Measurements from ENCODE around the gene SLC17A9.

Gene SLC17A9, protein sequence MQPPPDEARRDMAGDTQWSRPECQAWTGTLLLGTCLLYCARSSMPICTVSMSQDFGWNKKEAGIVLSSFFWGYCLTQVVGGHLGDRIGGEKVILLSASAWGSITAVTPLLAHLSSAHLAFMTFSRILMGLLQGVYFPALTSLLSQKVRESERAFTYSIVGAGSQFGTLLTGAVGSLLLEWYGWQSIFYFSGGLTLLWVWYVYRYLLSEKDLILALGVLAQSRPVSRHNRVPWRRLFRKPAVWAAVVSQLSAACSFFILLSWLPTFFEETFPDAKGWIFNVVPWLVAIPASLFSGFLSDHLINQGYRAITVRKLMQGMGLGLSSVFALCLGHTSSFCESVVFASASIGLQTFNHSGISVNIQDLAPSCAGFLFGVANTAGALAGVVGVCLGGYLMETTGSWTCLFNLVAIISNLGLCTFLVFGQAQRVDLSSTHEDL

DNA sequence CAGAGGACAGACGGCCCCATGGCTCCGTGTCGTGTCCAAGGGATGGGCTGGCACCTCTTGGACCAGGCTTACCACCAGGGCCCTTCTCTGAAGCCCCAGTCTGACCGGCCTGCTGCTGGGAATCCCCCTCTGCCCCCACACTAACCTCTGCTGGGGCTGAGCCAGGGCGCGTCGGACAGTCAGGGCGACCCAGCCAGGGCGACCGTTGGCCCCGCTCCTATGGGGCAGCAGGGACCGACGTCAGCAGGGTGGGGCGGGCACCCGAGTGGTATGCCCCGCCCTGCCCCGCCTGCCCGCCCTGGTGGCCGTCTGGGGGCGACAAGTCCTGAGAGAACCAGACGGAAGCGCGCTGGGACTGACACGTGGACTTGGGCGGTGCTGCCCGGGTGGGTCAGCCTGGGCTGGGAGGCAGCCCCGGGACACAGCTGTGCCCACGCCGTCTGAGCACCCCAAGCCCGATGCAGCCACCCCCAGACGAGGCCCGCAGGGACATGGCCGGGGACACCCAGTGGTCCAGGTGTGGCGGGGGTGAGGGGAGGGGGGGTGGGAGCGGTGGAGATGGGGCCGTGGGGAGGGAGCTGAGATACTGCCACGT, at the start of gene SLC17A9:
SLC17A9 (plus strand) TSS at position 337 of the 595 bp plus-strand sequence; CDS start at position 459, 122 bp downstream.
- FAIRE-seq: no peak

DNA sequence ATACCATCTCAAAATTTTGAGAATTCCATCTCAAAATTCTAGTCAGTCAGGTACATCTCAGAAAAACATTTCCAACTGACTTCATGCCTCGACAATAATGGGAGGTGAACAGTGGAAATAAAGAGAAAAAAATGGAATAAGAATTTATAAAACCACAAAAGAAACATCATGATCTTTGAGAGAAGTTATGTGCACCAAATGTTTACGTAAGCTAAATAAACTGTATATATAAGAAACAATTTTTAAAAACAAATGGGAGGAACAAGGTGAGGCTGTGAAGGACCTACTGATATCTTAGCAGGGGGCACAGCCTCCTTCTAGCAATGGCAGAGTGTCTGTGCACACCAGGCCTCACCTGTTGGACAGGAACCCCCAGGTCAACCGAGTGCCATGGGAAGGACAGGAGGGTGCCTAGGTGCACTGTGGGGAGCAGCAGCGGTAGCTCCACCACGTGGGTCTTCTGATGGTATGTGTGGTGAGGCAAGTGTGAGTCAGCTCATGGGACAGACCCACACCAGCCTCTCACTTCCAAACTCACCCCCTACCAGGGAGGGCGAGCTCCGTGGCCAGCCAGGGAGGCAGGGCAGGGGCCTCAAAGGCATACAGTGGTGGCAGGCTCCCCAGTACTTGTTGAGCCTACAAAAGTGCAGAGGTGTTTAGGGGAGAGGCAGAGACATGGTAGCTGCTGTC, 49.4 kb upstream of the SLC17A9 start:
- FAIRE-seq: no peak

DNA sequence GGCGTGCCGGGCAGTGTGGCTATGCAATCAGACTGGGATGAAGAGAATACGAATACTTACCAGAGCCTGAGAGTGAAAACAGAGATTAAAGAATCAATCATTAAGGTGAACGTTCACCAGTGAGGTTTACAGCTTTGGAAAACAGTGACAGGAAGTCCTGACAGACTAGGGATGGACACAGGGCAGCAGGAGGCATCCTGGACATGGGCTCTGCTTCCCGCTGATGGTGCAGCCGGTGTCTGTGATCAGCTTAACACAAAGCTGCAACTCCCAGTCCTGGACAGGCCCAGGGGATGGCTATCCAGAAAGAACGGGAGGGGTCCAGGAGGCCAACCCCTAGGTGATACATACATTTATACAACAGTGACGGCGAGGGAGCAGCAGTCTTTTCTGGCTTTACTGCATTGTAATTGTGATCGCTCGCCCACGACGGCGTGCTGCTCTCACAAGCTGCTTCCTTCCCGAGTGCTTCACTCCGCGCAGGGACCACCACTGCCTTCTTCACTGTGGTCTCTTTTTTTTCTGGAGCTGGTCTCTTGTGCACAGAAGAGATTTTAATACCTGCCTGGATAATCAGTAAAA, 46.9 kb upstream of the SLC17A9 start:
- FAIRE-seq: no peak

DNA sequence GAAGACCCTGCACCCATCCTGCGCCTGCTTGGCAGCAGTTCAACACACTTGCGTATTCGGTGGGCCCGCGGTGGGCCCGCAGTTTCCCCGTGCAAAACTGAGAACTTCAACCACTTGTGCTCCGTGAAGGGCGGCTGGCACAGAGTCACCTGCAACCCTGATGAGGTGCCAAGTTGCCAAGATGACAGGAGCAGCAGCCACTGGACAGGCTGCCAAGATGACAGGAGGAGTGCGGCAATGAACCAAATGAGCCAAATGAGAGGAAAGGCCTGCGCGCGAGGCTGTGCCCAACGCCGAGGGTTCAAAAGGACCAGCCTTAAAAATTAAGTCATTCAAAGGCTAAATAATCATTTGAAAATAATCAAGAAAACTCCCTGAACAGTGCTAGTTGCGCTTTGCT, 46.3 kb upstream of the SLC17A9 start:
- no peak for FAIRE-seq

DNA sequence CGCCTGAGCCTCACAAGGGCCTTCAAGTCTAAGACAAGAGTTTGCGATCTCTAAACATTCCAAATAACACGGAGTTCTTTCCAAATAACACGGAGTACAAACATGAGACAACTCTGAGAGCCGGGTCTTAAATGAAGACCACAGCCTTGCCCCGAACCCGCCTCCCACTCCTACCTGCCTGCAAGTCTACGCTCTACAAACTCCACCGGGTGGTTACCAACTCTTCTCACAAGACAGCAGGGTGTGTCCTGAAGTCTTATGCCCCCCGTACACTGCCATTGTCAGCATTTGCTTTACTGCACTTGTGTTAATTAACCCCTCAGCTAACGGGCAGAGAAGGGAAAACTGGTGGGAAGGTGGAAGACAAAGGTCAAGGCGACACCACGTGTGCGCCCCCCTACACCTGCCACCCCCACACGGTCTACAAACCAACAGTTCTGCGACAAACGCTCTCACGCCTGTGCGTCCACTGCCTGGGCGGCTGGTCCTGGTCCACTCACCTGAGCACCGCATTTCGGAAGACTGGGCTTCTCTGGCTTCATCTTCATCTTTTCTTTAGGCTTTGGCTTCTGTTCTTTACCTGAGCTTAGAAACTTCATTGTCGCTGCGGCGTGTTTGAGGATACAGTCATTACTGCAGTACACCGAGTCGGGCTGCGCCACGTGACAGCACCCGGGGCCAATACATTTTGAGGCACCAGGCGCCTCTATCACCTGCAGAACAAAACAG, 45.7 kb upstream of the SLC17A9 start:
- no peak for FAIRE-seq

DNA sequence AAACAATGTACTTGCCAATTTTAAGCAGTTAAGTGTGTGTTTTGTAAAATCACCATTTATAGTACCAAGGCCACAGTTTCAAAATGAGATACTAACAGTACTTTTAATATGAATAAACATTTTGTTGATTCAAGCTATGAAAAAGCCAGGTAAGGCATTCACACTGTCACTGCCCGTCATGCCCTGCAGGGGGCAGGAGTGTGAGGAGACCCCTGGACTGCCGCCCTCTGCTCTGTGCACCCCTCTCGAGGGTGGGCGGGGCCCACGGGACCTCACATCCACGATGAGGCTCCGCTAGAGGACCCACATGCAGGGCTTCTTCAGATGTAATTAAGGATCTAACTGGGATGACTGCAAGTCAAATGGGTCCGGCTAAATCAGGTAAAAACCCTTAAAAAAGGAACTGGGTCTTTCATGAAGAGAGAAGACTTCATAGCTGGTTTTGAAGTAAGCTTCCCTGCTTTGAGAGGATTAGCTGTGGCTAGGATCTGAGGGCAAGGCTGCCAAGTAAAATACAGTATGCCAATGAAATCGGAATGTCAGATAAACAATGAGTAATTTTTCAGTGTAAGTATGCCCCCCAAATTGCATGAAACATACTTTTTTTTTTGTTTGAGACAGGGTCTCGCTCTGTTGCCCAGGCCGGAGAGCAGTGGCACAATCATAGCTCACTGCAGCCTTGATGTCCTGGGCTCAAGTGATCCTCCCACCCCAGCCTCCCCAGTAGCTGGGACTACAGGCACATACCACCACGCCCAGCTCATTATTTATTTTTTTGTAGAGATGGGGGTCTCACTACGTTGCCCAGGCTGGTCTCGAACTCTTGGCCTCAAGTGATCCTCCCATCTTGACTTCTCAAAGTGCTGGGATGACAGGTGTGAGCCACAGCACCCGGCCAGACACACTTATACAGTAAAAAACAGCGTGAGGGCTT, 44.9 kb upstream of the SLC17A9 start:
- no peak for FAIRE-seq

DNA sequence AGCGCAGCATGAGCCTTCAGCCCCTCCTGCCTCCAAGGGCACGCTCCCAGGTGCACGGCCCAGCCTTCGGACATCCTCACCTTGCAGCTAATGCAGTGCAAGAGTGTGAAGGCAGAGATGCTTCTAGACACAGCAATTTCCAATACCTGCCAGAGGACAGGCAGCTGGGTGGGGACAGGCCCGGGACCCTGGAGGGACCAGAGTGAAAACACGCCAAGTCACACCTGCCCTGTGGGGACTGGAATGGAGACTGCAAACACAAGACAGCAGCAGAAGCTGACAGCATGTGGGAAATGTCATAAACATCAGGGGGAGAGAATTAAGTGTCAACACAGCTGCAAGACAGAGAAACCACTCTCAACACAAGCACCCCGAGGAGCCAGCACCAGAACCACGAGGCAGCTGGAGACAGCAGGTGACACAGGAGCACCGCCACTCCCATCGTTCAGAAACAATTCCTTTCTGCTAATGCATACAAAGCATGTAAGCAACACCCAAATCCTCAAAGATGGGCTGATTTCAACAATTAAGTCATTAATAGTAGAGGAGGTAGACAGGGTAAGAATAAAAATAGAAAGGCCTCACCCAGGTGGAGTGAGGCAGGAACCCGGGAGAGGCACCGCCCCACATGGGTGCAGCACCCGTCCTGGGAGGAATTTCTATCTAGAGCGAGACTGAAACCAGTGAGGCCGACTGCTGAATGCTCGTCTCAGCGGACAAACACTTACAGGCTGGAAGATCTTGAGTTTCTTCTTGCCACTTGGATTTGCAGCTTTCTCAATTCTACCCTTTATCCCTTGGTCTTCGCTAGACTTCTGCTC, 43.3 kb upstream of the SLC17A9 start:
- FAIRE-seq: no peak

DNA sequence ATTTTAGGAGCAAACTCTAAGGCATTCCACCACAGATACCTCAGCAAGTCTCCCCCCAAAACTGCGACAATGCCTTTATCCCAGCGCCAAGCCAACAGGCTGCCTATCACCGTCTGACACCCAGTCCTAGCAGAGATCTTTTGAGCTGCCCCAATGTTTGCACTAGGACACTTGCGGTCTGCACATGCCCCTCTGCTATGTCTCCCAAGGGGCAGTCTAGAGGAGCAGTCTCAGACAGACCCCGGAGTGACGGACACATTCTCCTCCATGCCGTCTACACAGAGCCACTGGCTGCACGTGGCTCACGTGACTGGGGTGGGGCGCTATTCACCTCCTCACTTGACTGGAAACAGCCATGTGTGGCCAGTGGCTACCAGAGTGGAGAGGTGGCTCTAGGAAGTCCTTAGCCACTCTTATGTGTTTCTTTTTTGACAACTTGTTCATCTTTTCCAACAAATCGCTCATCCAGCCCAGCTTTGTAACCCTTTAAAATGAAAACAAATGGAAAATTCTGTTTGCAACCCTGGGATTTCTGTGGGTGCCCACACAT, 42.2 kb upstream of the SLC17A9 start:
- no peak for FAIRE-seq

DNA sequence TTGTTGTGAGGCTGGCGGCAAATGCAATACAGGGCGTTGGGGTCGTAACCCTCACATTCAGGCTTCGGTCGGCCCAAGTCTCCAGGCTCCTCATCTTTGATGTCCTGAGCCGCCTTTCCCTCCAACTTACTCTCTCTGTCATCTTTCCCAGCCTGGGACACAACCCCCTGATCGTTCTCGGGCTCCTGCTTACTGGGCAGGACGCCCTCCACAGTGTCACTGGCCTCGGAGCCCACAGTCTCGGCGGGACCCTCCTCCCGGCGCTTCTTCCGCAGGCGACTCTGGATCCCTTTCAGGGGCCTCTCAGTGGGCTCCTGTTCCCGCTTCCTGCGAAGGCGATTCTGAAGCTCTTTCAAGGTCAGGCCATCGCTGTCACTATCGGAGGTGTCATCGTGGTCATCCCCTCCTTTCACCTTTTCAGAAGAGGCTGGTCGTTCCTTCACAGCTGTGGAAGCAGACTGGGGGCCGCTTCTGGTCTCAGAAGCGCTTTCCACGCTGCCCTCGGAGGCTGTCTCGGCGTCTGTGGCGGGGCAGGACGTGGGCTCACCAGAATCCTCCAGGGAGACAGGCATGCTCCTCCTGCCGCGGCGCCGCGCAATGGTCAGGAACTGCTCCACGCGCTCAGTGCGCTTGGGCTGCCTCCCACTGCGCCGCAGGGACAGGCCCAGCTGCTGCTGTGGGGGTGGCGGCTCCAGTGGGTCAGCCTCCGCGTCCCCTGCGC, 41.6 kb upstream of the SLC17A9 start:
- no peak for FAIRE-seq

DNA sequence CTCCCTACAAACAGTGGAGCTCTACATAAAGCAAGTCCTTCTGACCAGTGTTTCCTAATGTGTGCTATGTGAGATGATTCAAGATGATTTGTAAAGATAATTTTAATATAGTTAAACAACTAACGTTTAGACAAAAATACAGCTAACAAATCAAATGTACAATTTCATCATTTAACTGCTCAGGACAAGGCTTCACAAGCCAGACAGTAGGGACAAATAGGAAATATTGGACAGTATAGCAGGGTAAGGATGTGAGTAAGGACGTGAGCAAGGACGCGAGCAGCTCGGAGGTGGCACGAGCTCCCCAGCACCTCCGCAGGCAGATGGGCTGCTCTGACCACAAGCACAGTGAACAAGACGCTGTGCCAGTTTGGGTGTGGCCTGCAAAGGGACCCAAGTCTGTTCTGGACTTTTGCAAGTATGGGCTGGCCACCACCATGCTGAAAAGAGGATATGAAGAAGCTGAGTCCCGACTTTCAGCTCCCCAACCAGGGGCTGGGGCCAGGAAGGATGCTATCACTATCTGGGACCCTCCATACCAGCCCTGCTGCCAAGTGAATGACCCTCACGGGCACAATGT, 40.7 kb upstream of the SLC17A9 start:
- no peak for FAIRE-seq

DNA sequence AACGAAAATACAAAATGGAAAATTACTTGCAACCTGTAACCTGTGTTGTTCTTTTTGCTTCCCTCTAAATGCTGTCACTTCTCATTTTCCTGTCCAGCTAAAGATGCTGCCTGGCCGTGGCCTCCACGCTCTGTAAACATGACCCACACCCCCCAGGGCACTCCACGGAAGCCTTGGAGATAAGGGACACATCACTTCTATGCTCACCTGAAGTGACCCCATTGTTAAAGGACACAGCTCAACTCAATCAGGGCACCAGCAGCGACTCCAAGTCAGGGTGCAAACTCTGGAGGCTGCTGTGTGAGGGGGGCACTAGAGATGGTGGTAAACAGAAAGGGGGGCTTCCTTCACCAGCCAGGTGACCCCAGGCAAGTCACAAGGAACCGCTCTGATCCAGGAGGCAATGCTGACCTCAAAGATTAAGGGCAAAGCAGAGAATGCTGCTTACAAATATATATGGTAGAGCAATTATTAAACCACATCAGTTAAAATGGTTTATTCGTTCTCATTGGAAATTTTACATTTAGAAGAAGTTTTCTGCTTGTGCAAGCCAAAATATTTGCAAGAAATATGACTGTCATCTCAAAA, 39.4 kb upstream of the SLC17A9 start:
- no peak for FAIRE-seq

DNA sequence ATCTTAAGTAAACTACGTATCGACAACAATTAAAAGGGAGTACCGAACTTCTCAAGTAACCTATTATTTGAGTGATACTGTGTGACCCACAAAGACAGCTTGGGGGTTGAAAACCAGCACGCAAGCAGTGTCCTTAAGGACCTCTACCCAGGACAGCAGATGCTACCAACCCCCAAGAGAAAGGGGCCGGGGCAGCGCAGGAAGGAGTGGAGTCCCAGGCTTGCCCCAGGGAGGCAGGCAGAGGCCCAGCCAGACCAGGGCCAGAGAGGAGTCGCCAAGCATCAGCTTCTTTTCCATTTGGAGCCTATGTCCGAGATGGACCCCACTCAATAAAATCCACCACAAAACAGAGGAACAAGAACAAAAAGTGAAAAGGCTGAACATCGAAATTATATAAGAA, 38.1 kb upstream of the SLC17A9 start:
- no peak for FAIRE-seq

DNA sequence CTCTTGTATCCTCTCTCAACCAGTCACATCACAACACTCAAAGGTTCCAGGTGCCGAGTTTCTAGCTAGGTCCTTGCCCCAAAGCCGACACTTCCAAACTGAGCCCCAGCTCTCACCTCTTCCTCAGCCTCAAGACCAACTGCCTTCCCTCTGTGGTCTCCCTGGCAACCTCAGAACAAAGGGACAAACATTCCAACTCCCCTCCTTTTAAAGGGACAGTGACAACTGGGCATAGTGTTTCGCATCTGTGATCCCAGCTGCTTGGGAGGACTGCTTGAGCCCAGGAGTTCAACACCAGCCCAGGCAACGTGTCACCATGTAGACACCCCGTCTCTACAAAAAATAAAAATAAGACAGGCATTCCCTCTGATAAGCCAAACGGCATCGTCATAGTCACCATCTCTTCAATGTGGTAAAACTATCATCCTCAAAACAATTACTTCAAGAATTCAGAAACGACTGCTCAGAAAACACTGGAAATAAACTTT, 37.5 kb upstream of the SLC17A9 start:
- FAIRE-seq: no peak

DNA sequence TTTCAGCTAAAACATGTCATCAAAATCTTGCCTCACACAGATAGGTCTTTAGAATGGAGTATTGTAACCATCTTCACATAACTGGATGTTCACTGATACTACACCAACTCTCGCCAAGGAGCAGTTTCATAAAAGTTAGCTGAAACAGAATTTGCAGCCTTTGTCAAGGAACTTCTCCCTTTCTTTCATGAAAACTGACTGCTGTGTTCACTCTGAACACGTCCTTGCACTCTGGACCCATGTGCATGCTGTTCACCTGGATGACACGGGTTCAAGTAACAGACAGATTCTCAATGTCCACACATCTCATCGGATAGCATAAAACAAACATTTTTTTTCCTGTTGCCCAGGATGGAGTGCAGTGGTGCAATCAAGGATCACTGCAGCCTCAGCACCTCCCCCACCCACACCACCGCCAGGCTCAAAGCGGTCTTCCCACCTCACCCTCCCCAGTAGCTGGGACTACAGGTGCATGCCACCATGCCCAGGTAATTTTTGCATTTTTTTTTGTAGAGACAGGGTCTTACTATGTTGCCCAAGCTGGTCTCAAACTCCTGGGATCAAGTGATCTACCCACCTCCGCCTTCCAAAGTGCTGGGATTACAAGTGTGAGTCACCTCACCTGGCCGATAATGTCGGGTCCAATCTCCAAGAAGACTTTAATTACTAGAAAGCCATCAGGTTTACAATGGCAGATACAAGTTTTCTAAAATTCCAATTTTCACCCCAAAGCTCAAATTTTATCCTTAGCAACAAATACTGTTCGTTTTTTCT, 35.6 kb upstream of the SLC17A9 start:
- no peak for FAIRE-seq

DNA sequence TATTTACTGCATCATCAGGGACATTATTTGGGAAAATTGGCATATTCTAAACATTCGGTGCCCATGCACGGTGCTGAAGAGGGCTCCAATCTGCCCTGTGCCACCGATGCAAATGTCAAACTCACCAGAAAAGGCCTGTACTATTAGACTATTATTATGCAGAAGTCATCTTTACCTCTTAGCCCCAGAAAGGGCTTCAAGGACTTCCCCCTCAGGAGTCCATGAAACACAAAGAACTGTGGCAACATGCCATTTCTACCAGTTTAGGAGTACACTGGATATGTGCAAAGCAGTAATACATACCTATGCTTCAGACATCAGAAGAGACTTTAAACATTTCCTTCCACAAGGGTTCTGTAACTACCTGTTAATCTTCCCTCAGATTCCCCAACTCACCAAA, 34.8 kb upstream of the SLC17A9 start:
- FAIRE-seq: no peak

DNA sequence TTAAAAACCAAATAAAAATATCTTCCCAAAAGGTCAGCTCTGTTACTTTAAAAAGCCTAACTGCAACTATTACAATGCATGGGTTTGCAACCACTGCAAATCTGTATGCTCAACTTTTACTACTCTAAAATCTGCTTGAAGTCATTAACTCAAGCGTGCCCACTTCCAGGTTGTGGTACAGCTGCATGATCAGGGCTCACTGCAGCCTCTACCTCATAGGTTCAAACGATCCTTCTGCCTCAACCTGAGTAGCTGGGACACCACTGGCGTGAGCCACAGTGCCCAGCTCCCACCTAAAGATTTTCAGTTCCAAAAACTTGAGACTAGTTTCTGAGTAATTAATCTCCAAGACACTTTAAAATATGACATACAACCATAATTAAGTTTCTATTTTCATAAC, 34.4 kb upstream of the SLC17A9 start:
- FAIRE-seq: no peak

DNA sequence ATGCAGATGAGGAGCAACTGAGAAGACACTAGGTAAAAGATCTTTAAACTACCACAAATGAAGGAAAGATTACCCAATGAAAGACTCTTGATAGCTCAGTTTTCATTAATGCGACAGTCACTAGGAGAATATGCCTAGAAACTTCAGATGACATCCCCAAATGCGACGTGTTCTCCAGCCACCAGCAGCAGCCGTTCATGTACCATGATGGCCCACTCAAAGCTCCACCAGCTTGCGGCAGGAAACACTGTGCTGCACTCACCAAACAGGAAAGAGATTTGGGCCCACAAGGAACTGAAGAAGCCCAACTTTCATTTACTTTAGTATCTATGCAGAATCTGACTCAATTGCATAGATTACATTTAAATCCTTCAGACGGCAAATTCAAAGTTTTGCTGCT, 33.7 kb upstream of the SLC17A9 start:
- no peak for FAIRE-seq

DNA sequence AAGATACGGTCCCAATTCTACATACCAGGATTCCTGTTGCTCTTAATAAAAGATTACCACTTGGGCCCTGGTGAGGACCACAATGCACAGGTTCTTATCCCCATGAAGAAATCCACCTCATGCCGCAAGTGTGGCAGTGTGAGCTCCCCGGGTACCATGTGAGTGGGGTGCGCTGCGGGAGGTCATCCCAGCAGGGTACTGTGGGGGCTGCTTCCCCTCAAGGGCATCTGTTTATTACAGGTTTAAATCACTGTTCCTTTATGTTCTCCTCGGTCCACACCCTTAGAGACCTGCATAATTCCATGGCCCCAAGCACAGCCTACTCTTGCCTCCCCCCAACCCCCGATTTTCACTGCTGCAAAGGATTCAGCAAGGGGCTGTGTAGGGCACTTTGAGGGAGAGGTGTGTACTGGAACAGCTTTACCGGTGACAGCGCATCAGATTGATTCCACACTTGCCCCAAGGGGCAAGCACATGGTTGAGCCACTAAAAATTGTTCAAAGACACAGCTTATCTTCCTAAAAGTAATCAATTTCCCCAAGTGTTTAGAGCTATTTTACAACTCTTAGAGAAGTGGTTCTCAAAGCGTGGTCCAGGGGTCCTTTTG, 32.4 kb upstream of the SLC17A9 start:
- no peak for FAIRE-seq

Measured in TTC549 (cell line).